Activated gamma-delta T cell treated with anti-CD3 and anti-CD28 coated beads, Interleukin-2, amount 50 U/mL, for 16 hours (primary cell): ENCODE measurements around the gene PCDH19.
"Not testable (repeated sequence)": the region's sequence is repeated elsewhere in the genome, so short reads cannot be mapped to it uniquely, and the experiment has no call there.

Experiments used
- DNase-seq: peaks from one replicate; pipeline ENCODE4 v3.0.0-alpha.2; 2020; ENCODE audit warnings: low read depth

The PCDH19 gene, protein sequence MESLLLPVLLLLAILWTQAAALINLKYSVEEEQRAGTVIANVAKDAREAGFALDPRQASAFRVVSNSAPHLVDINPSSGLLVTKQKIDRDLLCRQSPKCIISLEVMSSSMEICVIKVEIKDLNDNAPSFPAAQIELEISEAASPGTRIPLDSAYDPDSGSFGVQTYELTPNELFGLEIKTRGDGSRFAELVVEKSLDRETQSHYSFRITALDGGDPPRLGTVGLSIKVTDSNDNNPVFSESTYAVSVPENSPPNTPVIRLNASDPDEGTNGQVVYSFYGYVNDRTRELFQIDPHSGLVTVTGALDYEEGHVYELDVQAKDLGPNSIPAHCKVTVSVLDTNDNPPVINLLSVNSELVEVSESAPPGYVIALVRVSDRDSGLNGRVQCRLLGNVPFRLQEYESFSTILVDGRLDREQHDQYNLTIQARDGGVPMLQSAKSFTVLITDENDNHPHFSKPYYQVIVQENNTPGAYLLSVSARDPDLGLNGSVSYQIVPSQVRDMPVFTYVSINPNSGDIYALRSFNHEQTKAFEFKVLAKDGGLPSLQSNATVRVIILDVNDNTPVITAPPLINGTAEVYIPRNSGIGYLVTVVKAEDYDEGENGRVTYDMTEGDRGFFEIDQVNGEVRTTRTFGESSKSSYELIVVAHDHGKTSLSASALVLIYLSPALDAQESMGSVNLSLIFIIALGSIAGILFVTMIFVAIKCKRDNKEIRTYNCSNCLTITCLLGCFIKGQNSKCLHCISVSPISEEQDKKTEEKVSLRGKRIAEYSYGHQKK (N-terminal part only)

DNA sequence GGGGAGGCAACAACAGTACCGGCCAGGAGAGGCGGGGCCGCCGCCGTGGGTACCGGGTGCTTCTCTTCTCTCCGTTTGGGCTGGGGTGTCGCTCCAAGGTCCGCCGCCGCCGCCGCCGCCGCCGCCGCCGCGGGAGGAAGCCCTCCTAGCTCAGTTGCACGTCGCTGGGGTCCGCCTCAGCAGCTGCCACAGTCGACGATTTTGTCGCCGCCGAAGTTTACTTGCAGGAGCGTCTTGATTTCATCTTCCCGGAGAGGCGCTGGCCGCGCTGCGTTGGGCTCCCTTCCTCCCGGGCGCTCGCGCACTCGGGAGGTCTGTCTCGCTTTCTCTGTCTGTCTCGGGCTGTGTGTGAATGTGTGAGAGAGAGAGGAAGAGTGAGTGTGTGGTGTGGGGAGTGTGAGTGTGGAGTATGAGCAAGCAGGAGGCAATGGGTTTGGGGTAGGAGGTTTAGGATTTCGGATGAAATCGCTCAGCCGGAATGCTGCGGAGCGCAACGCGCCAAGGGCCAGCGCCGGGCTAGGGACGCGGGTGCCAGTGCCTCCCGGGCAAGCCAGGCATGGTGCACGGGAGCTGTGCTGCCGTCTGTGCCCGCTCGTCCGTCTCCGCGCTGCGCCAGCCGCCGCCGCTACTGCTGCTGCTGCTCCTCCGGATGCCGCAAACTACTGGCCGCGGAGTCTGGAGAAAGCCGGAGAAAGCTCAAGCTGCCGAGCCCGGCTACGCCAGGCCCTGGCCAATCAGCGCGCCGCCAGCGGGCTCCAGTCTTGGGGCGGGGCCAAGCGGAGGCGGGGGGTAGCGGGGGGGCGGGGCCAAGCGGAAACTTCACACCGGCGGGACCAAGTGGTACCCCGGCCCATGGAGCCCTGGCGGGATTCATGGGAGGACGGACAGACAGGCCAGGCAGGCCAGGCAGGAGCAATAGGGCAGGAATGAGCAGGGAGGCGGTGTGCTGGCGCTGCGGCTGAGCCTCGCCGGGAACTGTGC lies at the start of gene PCDH19:
TSS of gene PCDH19 (minus strand) at position 664 of the 981 bp plus-strand sequence. CDS start 1,676 bp downstream, outside the sequence.
- DNase-seq, result no peak

DNA sequence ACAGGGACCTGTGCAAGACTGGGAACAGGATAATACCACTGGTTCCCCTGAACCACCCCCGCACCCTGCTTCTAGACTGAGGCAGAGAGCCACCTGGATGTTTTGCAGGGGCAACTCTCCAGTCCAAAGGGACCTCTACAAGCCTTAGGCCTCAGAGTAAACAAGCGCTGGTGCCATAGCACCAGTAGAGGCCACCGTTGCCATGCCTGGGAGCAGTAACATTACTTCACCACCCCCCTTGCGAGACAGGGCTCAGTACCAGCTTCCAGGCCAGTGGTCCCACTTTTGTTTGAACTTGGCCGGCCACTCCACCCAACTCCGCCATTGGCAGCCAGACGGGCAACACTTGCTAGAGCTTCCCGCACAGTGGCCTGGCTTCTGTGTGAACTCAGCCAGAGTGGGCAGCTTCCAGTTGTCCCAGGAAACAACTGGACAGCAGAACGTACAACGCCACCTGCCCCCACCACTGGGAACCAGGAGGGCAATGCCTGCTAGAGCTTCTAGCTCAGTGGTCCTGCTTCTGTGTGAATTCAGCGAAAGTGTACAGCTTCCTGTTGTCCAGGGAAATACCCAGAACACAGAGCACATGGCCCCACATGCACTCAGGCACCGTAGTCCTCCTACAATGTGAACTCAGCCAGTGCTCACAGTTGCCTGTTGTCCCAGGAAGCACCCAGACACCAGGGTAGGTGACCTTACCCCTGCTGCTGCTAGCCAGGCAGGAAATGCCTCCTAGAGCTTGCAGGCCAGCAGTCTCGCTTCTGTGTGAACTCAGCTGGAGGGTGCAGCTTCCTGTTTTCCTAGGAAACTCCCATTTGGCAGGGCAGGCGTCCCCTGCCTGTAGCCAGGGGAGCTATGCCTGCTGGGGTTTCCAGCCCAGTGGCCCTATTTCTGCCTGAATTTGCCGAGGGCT lies 39.9 kb upstream of the PCDH19 start:
- no peak for DNase-seq

DNA sequence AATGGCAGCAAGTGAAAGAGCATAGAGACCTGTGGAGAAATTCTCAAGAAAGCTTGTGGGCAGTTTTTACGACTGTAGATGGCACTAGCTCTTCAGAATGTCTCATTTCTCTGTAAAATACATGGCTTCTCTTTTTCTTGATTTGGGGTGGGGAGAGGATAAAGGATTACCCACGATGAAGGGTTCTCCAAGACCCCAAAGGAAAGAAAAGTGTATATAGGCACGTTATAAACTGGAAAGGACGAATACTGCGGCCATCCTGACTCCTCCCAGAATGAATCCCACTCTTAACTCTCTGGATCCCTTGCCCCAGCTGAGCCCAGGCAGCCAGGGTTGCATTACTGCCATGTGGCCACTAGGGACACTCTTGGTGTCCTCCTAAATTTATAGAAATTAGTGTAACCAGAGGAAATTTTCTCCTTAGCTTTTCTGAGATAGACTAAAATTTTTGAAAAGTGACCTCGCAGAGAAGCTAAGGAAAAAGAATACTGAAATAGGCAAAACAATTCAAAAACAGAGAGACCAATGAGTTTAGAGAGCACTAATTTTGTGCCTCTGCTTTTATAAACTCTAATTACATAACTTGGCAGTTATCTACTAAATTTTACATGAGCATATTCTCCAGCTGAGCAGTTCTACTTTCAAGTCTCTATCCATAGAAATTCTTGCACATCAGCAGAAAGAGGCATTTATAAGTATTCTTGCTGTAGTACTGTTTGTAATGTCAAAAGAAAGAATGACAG lies 37.8 kb upstream of the PCDH19 start:
- no peak for DNase-seq

DNA sequence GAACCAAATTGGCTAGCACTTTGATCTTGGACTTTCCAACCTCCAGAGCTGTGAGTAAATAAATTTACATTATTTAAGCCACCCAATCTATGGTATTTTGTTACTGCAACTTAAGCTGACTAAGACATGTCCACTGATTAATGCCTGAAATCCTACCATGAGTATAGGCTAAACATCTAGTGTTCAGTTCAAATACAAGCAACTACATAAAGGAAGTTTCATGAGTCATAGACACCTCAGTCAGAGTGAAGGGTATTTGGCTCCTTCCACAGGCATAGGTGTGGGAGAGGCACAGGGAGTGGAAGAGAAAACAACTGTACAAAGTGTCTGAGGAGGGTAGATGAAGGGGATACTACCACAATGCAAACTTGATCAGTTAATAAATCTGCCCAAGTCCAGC lies 35.5 kb upstream of the PCDH19 start:
- no peak for DNase-seq

DNA sequence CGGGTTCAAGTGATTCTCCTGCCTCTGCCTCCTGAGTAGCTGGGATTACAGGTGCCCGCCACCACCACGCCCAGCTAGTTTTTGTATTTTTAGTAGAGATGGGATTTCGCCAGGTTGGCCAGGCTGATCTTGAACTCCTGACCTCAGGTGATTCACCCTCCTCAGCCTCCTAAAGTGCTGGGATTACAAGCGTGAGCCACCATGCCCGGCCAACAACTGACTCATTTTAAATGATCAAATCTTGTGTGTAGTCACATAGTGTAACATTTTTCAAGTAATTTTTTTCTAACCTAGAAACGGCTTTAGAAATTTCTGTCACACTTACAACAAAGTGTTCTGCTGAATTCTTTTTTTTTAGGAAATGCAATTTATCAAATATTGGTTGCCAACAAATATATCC lies 31.2 kb upstream of the PCDH19 start:
- DNase-seq, result not testable (repeated sequence)

DNA sequence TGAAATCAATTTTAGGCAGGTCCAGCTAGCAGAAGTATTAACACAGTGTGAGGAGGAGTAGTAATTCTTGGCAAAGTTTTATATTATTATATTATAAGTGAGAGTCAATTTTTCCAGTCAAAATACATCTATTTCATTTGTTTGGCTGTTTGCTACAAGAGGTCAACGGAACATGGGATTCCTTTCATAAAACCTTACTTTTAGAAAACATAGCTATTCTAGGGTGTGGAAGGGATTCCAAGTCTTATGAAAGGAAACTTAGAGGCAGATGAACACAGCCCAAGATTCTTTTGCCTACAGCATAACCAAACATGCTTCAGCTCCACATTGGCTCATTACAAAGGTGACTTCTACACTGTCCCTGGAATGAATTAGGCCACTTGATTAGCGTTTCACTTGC lies 29.9 kb upstream of the PCDH19 start:
- DNase-seq, result no peak

DNA sequence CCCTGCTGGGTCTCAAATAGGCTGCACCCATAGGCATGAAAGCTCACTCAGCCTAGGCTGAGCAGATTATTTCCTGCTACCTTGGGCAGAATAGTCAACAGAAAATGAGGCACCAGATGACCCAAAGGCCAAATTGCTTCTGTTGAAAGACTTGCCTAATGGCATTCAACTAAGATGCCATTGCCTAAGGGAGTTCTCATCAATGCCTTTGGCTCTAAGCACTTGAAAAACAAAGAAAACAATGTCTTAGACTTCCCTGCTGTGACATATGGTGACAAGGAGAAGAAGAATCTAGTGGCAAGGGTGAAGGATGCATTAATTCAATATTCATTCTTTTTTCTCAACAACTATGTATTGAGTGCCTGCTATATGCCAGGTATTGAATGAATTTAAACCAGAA lies 25.7 kb upstream of the PCDH19 start:
- no peak for DNase-seq

DNA sequence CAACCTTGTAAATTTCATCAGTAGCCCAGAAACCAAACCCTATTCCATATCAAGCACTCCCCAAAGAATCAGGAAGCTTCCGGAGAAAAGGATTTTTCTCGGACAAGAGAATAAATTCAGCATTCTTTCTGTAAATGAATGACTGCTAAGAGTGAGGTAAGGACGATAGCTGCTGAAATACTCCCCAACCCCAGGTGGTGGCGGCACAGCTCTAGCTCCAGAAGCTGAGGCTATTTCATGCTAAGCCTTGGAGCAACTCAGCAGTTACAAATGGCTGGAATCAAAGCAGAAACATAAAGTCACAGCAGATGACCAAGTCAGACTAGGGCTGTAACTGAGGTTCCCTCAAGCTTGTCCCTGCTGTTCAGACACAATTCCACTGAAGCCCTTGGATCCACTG lies 13.9 kb upstream of the PCDH19 start:
- DNase-seq, result no peak

DNA sequence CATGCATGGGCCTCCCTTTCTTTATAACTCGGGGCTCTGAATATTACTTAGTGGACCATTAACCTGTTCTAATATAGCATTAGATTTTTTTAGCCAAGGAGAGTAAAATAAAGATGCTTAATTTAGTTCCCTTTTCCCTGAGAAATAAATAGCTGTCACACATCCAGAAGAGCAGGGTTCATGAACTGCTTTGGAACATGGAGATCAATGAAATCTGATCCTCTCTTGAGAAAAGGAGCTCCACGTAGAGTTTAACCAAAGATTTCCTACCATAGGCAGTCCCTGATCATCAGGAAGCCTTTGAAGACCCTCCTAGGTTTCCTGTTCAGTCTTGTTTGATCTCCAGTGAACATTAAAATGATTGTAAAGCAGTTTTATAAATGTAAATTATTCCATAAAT lies 8.5 kb upstream of the PCDH19 start:
- no peak for DNase-seq

DNA sequence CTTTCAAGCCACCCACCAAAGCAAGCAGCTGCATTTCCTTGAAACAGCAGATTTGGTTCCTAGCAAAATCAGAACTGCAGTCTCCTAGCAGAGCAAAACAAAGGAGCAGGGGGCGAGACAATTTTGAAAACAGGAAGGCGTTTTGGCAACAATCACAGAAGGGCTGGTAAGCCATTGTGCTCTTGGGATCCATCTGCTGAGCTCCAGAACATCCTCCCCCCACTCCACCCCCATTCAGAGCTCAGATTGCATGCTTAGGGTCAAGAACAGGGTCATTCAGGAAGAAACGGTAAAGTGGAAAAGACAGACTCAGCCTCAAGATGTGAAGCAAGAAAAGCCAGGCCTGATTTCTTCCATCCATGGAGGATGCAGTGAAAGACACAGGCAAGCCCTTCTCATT lies 7.6 kb upstream of the PCDH19 start:
- no peak for DNase-seq

DNA sequence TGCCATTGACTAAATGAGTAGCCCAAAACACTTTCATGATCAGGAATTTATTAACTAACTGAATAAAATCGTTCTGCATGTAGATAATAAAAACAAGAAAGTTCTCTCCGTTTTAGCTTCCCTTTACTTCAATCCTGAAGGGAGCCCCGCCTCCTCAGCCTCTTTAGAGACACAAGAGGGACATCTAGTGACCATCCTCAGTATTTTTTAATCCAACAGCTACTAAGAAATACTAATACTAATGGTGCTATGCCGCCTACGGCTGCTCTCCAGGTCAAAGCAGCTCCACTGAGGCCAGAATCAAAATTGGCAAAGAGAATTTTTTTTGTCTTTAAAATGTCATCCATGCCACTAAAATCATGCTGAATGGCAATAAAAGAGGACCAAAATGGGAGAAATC lies 3.2 kb upstream of the PCDH19 start:
- no peak for DNase-seq

DNA sequence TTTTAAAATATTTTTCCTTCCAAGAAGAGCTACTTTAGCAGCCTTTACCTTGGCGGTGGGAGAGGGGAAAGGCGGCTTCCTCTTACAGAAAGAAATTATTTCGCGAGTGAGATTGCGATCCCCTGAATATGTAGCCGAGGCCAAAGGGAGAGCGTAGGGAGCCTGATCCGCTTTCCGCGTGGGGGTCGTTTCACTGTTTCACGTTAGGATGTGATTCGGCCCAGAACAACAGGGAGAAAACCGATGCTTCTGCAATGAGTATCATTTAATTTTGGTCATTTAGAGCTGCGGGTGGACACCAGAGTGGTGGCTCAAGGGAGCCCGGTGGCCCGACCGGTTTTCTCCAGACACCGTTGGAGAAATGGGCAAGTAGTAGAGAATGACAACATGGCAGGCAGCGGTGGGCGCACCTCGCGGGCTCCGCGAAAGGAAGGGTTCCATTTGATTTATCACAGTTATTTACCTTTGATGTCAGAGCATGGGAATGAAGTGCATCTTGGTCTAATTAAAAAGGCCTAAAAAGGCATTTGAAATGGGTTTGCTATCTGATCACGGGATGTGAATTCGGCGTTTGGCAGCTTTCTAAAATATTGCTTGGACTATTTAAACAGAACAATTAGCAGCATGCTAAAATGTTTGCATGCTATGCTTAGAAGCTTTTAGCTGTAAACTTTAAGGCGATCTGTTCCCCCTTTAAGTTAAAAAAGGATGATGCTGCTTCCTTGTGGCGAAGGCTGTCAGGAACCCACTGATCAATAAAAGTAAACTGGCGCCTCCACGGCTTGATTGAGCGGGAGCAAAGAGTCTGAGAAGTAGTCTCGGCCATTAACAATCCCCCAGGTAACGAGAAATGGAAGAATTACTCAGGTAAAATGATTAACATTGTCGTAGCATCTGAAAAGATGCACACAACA lies 2.0 kb upstream of the PCDH19 start:
- DNase-seq, result no peak

DNA sequence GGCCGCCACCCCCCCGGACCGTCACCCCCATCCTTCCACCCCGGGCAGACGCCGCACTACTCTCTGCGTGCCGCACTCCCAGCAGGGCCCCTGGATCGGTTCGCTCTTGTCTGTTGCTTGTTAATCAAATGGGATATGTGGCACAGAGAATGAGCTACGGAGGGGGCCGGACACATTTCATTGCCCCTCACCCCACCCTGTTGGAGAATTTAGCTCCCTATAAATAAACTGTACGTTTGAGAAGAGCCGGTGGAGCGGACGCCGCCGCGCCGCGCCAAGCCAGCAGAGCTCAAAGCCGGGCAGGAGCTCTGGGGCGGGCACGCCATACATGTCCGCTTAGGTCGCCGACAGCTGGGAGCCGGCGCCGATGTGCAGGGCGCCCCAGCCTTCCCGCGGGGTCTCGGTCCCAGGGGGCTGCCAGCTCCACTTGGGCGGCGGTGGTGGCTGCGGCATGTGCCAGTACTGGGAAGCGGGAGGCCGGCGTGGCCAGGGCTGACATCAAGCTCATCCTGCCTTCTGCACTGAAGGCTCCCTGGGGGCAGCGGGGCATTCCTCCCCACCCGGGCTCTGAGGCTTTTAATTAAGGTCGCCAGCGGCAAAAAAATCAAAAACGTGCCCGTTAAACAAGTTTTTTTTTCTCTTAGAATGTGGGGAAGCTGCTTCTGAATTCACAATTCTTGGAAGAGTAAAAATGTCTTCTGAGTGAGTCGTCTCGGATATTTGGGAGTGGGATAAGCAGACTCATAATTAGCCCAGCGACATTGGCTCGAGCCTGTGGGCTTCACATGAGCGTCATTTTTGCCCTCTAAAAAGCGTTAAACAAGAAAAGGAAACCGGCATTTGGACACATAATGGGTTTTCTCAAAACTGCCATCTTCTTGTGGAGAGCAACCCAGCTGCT lies 1.1 kb upstream of the PCDH19 start:
- no peak for DNase-seq

DNA sequence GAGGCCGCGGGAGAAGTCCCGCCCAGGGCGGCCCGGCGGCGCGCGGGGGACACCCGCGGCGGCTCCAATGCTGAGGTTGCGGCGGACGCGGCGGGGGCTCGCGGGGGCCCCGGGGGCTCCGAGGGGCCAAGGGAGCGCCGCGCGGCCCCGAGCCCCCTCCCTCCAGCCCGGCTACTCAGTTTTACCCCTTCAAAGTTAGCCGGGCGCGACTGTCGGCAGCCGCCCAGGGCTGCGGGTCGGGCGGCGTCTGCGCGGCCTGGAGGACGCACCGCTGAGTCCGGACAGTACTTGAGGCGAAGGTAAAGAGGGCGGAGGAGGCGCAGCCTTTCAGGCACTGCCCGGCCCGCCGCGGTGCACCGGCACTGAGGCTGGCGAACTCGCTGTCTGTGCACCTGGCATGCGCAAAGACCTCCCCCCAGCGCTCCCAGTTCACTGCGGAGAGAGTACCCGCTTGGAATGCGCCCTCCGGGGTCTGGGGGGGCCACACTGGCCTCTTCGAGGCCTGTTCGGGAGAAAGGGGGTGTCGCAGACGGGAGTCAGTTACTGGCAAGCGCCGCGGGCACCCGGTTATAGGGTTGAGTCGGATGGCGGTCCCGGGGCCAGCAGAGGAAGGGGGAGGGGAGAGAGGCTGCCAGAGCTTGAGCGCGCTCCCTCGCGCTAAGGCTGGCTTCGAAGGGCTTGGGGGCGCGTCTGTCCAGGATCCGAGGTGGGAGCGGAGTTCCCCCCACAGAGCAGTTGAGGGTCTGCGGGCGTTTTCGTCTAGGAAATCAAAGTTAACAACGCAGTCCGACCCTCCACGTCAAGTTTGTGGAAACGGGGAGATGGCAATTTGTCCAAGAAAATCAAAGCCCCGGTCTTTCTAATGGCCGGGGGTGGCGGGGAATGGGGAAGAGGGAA lies 1.1 kb downstream of the PCDH19 start:
- DNase-seq, result no peak

DNA sequence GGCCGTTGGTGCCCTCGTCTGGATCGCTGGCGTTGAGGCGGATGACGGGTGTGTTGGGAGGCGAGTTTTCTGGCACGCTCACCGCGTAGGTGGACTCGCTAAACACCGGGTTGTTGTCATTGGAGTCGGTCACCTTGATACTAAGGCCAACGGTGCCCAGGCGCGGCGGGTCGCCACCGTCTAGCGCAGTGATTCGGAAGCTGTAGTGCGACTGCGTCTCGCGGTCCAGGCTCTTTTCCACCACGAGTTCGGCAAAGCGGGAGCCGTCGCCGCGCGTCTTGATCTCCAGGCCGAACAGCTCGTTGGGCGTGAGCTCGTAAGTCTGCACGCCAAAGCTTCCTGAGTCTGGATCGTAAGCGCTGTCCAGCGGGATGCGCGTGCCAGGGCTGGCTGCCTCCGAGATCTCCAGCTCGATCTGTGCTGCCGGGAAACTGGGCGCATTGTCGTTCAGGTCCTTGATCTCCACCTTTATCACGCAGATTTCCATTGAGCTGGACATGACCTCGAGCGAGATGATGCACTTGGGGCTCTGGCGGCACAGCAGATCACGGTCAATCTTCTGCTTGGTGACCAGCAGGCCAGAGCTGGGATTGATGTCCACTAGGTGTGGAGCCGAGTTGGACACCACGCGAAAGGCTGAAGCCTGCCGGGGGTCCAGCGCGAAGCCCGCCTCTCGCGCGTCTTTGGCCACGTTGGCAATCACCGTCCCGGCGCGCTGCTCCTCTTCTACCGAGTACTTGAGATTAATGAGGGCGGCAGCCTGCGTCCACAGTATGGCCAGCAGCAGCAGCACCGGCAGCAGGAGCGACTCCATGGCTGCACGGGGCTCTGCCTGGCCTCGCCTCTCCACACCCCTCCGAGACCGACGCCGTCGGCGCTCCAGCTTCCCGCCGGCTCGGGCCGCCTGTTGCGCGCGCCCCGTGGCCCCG lies 2.0 kb downstream of the PCDH19 start:
- no peak for DNase-seq

DNA sequence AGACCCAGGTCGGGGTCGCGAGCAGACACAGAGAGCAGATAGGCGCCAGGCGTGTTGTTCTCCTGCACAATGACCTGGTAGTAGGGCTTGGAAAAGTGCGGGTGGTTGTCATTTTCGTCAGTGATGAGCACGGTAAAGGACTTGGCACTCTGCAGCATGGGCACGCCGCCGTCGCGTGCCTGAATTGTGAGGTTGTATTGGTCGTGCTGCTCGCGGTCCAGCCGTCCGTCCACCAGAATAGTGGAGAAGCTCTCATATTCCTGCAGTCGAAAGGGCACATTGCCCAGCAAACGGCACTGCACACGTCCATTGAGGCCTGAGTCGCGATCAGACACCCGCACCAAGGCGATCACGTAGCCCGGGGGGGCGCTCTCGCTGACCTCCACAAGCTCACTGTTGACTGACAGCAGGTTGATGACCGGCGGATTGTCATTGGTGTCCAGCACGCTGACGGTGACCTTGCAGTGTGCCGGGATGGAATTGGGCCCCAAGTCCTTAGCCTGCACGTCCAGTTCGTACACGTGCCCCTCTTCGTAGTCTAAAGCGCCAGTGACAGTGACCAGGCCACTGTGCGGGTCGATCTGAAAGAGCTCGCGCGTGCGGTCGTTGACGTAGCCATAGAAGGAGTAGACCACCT lies 2.8 kb downstream of the PCDH19 start:
- no peak for DNase-seq
